H1 (cell line): Measurements from ENCODE around the gene NOS1AP. TPM values are rescaled to one million over a fixed set of nuclear protein-coding genes. Genes with fewer than 3 reads are reported as not detected.
A peak's percentile ranks its signal among the peaks of the same experiment; 100 is the strongest.

Experiments used
- CTCF ChIA-PET: fragments of 300-600 bp; sonication (Branson Sonifier 250); formaldehyde crosslinking; loops from one replicate; lab custom pipeline; 2021; ENCODE audit not compliant: partially characterized antibody; lab: Charles Lee
- POLR2A ChIA-PET: fragments of 300-600 bp; sonication (Branson Sonifier 250); formaldehyde crosslinking; loops from one replicate; lab custom pipeline; 2021; ENCODE audit warnings: inconsistent platforms; ENCODE audit not compliant: partially characterized antibody; lab: Charles Lee
- DNase-seq, 2 experiments: peaks; one replicate each; pipeline versions ENCODE4 v3.0.0 to v3.0.0-alpha.2; 2010 to 2022; ENCODE audit warnings: low spot score in 2 of 2, low read depth in 1 of 2, mixed read lengths in 1 of 2
- FAIRE-seq: peaks from 2 replicates; lab custom pipeline; 2011; peaks lifted over from hg19 to GRCh38; lab: Jason Lieb, UNC
- H2AFZ ChIP-seq: 2 replicates; pipeline ENCODE4 v1.8.1; 2012; ENCODE audit warnings: low read length, inconsistent platforms
- H2AK5ac ChIP-seq: 2 replicates; pipeline ENCODE4 v1.6.1; 2013; ENCODE audit warnings: low read depth, low read length
- H2BK120ac ChIP-seq: replicated peaks from 2 replicates; pipeline ENCODE3; 2013; ENCODE audit warnings: low read depth, low read length, inconsistent platforms
- H2BK12ac ChIP-seq: 2 replicates; pipeline ENCODE4 v1.6.1; 2013; ENCODE audit warnings: low read depth, low read length
- H2BK15ac ChIP-seq: 2 replicates; pipeline ENCODE4 v1.6.1; 2013; ENCODE audit warnings: low read length
- H2BK20ac ChIP-seq: 2 replicates; pipeline ENCODE4 v1.6.1; 2013; ENCODE audit warnings: low read length
- H2BK5ac ChIP-seq: 2 replicates; pipeline ENCODE4 v1.6.1; 2013; ENCODE audit warnings: low read depth, low read length
- H3K14ac ChIP-seq: 2 replicates; pipeline ENCODE4 v1.6.1; 2013; ENCODE audit warnings: inconsistent platforms; ENCODE audit not compliant: insufficient read length
- H3K18ac ChIP-seq: 2 replicates; pipeline ENCODE4 v1.6.1; 2013; ENCODE audit warnings: low read length; ENCODE audit errors: extremely low read depth
- H3K23ac ChIP-seq: 2 replicates; pipeline ENCODE4 v1.6.1; 2013; ENCODE audit warnings: inconsistent platforms; ENCODE audit not compliant: insufficient read length
- H3K23me2 ChIP-seq: 2 replicates; pipeline ENCODE4 v1.6.1; 2013; ENCODE audit warnings: low read depth, low read length
- H3K27ac ChIP-seq: 2 replicates; pipeline ENCODE4 v1.6.1; 2011; ENCODE audit warnings: low read depth, low read length, inconsistent platforms
- H3K27me3 ChIP-seq, 4 experiments: replicated peaks in 1 of 4; 1 replicate in 1 of 4; 2 replicates in 3 of 4; pipeline versions ENCODE4 v1.6.1 to v1.8.1; 2011 to 2013; ENCODE audit warnings: low read length in 3 of 4, mild to moderate bottlenecking in 3 of 4, inconsistent platforms in 2 of 4, mixed read lengths in 2 of 4, moderate library complexity in 1 of 4; ENCODE audit not compliant: control insufficient read depth in 3 of 4, insufficient read depth in 3 of 4; ENCODE audit errors: extremely low read depth in 1 of 4
- H3K36me3 ChIP-seq, 4 experiments: 2 replicates each; pipeline versions ENCODE4 v1.6.1 to v1.8.1; 2011 to 2013; ENCODE audit warnings: mild to moderate bottlenecking in 4 of 4, low read length in 3 of 4, moderate library complexity in 2 of 4, control low read depth in 1 of 4, inconsistent platforms in 1 of 4; ENCODE audit not compliant: insufficient read depth in 4 of 4, control insufficient read depth in 2 of 4
- H3K4ac ChIP-seq: replicated peaks from 2 replicates; pipeline ENCODE3; 2013; ENCODE audit warnings: low read length, low read depth, mixed read lengths, inconsistent platforms; ENCODE audit not compliant: insufficient read length
- H3K4me1 ChIP-seq, 4 experiments: replicated peaks in 1 of 4; 1 replicate in 1 of 4; 2 replicates in 3 of 4; pipeline versions ENCODE4 v1.6.1 to v1.8.1; 2011 to 2013; ENCODE audit warnings: low read length in 3 of 4, inconsistent platforms in 2 of 4, mixed read lengths in 1 of 4; ENCODE audit not compliant: insufficient read depth in 4 of 4, control insufficient read depth in 3 of 4
- H3K4me2 ChIP-seq, 2 experiments: 2 replicates each; pipeline versions ENCODE4 v1.6.1 to v1.8.1; 2011 to 2013; ENCODE audit warnings: low read depth in 2 of 2, low read length in 2 of 2, control low read depth in 1 of 2, inconsistent platforms in 1 of 2, mild to moderate bottlenecking in 1 of 2; ENCODE audit not compliant: insufficient read depth in 1 of 2
- H3K4me3 ChIP-seq, 4 experiments: fragments of 200-600, 300-600 bp in 1 of 4; sonication (generic), shearing (Covaris generic), sonication (Bioruptor Twin) in 1 of 4; 2 replicates each; pipeline versions ENCODE4 v1.5.1 to v1.8.1; 2011 to 2016; ENCODE audit warnings: low read length in 4 of 4, low read depth in 3 of 4, control low read depth in 2 of 4, inconsistent platforms in 2 of 4, mild to moderate bottlenecking in 2 of 4, mixed read lengths in 1 of 4, moderate library complexity in 1 of 4; ENCODE audit not compliant: insufficient read depth in 2 of 4; ENCODE audit errors: extremely low read depth in 1 of 4
- H3K56ac ChIP-seq: replicated peaks from 2 replicates; pipeline ENCODE3; 2013; ENCODE audit warnings: low read depth, mild to moderate bottlenecking, mixed read lengths, low read length, inconsistent platforms; ENCODE audit not compliant: insufficient read length
- H3K79me1 ChIP-seq: 2 replicates; pipeline ENCODE4 v1.6.1; 2013; ENCODE audit warnings: low read depth, low read length, control low read depth
- H3K79me2 ChIP-seq, 2 experiments: 2 replicates each; pipeline versions ENCODE4 v1.6.1 to v1.8.1; 2012 to 2013; ENCODE audit warnings: low read length in 2 of 2, mild to moderate bottlenecking in 2 of 2, inconsistent platforms in 1 of 2; ENCODE audit not compliant: insufficient read depth in 2 of 2, control insufficient read depth in 1 of 2
- H3K9ac ChIP-seq, 4 experiments: replicated peaks in 1 of 4; 1 replicate in 1 of 4; 2 replicates in 3 of 4; pipeline versions ENCODE4 v1.6.1 to v1.8.1; 2011 to 2013; ENCODE audit warnings: low read depth in 3 of 4, low read length in 3 of 4, control low read depth in 2 of 4, mild to moderate bottlenecking in 2 of 4, moderate library complexity in 2 of 4, inconsistent platforms in 1 of 4; ENCODE audit errors: extremely low read depth in 1 of 4
- H3K9me3 ChIP-seq, 2 experiments: 2 replicates each; pipeline versions ENCODE4 v1.6.1 to v1.8.1; 2012 to 2013; ENCODE audit warnings: mild to moderate bottlenecking in 2 of 2, moderate library complexity in 2 of 2, control low read depth in 1 of 2, inconsistent platforms in 1 of 2, low read depth in 1 of 2, low read length in 1 of 2, mixed read lengths in 1 of 2; ENCODE audit not compliant: insufficient read depth in 2 of 2
- H4K20me1 ChIP-seq, 2 experiments: replicated peaks in 1 of 2; 2 replicates each; pipeline versions ENCODE3 to v1.8.1; 2011 to 2013; ENCODE audit warnings: inconsistent platforms in 2 of 2, low read length in 2 of 2, mild to moderate bottlenecking in 1 of 2; ENCODE audit not compliant: insufficient read depth in 2 of 2, control insufficient read depth in 1 of 2
- H4K5ac ChIP-seq: 2 replicates; pipeline ENCODE4 v1.6.1; 2013; ENCODE audit warnings: low read length, low read depth, mixed read lengths, inconsistent platforms; ENCODE audit not compliant: insufficient read length
- H4K8ac ChIP-seq: 2 replicates; pipeline ENCODE4 v1.8.0; 2013; ENCODE audit warnings: mild to moderate bottlenecking, moderate library complexity, low read length, inconsistent platforms; ENCODE audit not compliant: insufficient read depth; ENCODE audit errors: extremely low read depth
- H4K91ac ChIP-seq: replicated peaks from 2 replicates; pipeline ENCODE3; 2013; ENCODE audit warnings: low read length, mixed read lengths, inconsistent platforms; ENCODE audit not compliant: insufficient read length
- CHD1 ChIP-seq: IDR thresholded peaks from 2 replicates; pipeline ENCODE4 v1.6.1; 2012; ENCODE audit warnings: low read depth, low read length, improper control_type of control experiment
- EGR1 ChIP-seq: IDR thresholded peaks from 2 replicates; pipeline ENCODE4 v1.6.1; 2011; ENCODE audit warnings: low read depth, low read length, borderline replicate concordance
- EZH2 ChIP-seq: fragments of 200-600 bp; sonication (generic); IDR thresholded peaks from 2 replicates; pipeline ENCODE4 v1.7.1; 2012; ENCODE audit warnings: low read depth, mild to moderate bottlenecking, moderate library complexity, low read length, inconsistent platforms; ENCODE audit not compliant: severe bottlenecking
- PHF8 ChIP-seq: fragments of 200-600 bp; sonication (generic); conservative IDR thresholded peaks from 2 replicates; pipeline ENCODE4 v1.7.1; 2012; ENCODE audit warnings: low read depth, mild to moderate bottlenecking, inconsistent platforms, low read length, moderate library complexity
- WGBS, 2 experiments: shearing (Covaris generic) in 1 of 2; methylation state at CpG; one replicate each; pipeline versions ENCODE4 v1.1.6 to v1.1.7; 2013 to 2015; ENCODE audit warnings: low lambda C conversion rate in 2 of 2, mixed read lengths in 2 of 2, inconsistent platforms in 1 of 2, low coverage in 1 of 2, missing lambda C conversion rate in 1 of 2; ENCODE audit not compliant: insufficient replicate concordance in 2 of 2, insufficient coverage in 1 of 2, insufficient read length in 1 of 2; ENCODE audit errors: extremely low coverage in 1 of 2, missing lambda C conversion rate in 1 of 2; 5-methylcytosine and 5-hydroxymethylcytosine counted together
- polyA plus RNA-seq, 7 experiments: library from polyadenylated mRNA; depleted of rRNA in 3 of 7; stranded (reverse) in 5 of 7; unstranded in 2 of 7; fragments of >200 nt in 5 of 7; fragments of 200-250 nt in 2 of 7; gene quantifications; 1 replicate in 5 of 7; 2 replicates in 1 of 7; 4 replicates in 1 of 7; pipeline versions ENCODE4 v1.2.1 to v1.2.3, GENCODE V29; 2011 to 2013; ENCODE audit warnings: missing spikeins in 2 of 7, mixed read lengths in 2 of 7
- total RNA-seq: library from RNA; stranded (reverse); fragmentation: NEBNext Ultra II Directional; extraction: Animal tissue kit (Norgen Biotek cat#: 25700); gene quantifications from 2 replicates; pipeline ENCODE4 v1.2.1, GENCODE V29; 2021
- TF ChIP-seq, protein P1 (sequence below): IDR thresholded peaks from 2 replicates; pipeline ENCODE4 v1.6.1; 2012; ENCODE audit warnings: inconsistent platforms
- TF ChIP-seq, protein P2 (sequence below): IDR thresholded peaks from 2 replicates; pipeline ENCODE4 v1.6.1; 2012; ENCODE audit warnings: inconsistent platforms

The NOS1AP gene
- total and polyA plus RNA-seq, 2 of the 8 experiments (the other 6 are each of a cell fraction or from before 2014, with no cell fraction given) = 2.4 to 12.1 TPM

DNA sequence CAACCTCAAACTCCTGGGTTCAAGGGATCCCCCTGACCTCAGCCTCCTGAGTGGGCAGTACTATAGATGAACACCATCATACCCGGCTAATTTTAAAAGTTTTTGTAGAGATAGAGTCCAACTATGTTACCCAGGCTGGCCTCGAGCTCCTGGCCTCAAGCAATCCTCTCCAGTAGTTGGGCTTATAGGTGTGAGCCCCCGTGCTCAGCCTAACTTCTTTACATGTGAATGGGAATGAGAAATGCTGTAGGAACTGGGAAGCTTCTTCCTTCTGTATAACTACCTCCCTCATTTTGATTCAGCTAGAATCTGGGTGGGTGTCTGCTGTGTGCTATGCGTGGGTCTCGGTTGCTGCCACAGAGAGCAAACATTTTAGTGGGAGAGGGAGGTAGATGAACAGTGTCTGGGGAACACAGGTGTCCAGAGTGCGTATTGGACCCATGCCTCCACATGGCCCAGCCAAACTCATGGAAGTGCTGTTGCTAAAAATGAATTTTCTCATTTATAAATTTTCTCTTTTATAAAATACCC is 150.6 kb downstream of the NOS1AP start:
- Histone ChIP-seq H3K14ac (no peak overlapping the region), H2BK120ac (peak overlapping the region; percentile 65), H4K8ac (no peak overlapping the region), H3K18ac (no peak overlapping the region), H3K9ac (no peak overlapping the region), H3K23ac (no peak overlapping the region), H3K4me2 (peak overlapping the region; percentile 10 to 31; a peak in 3 of 4 replicates), H2BK12ac (no peak overlapping the region), H4K5ac (no peak overlapping the region), H2AFZ (no peak overlapping the region), H2BK15ac (no peak overlapping the region), H2BK20ac (no peak overlapping the region)
- 71% methylated on average over 6 of the region's 6 CpGs; no CpG with 5 or more reads in 1 of the 2 experiments for WGBS, 2 experiments
- CTCF ChIA-PET = interaction anchor here (0.8 to 1.9 kb wide), 3 partner anchors 10 to 64 kb away, joined by 3 to 5 read pairs (median 4); no protein-coding TSS in a partner anchor
- FAIRE-seq = no peak
- no peak for DNase-seq
- no peak for TF ChIP-seq CHD1
- TF ChIP-seq, protein P1, sequence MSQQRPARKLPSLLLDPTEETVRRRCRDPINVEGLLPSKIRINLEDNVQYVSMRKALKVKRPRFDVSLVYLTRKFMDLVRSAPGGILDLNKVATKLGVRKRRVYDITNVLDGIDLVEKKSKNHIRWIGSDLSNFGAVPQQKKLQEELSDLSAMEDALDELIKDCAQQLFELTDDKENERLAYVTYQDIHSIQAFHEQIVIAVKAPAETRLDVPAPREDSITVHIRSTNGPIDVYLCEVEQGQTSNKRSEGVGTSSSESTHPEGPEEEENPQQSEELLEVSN = peak; percentile 75
- no peak for TF ChIP-seq PHF8
- TF ChIP-seq EGR1 = no peak
- TF ChIP-seq, protein P2, sequence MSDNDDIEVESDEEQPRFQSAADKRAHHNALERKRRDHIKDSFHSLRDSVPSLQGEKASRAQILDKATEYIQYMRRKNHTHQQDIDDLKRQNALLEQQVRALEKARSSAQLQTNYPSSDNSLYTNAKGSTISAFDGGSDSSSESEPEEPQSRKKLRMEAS = peak; percentile 63
- no peak for TF ChIP-seq EZH2
- TF ChIP-seq, all 59 proteins: peak for 2
- Histone ChIP-seq H3K79me2 (peaks cover 0 to 40% of the 10 kb centered on the region in 2 experiments; a peak in 2 of 4 replicates), H4K20me1 (no peaks in the 10 kb centered on the region), H2BK5ac (no peak overlapping the region), H3K4ac (no peak overlapping the region), H3K9me3 (no peaks in the 10 kb centered on the region), H3K27ac (no peak overlapping the region), H2AK5ac (no peak overlapping the region), H3K23me2 (no peaks in the 10 kb centered on the region; the same call in 1 of the 2 replicates), H3K4me1 (peaks cover 2 to 29% (median 25%) of the 10 kb centered on the region in 4 experiments; a peak in 6 of 7 replicates), H3K36me3 (no peaks in the 10 kb centered on the region), H3K79me1 (no peaks in the 10 kb centered on the region; the same call in 1 of the 2 replicates), H3K4me3 (no peak overlapping the region), H3K27me3 (0 out of 7 replicates have a peak, but pooled peaks cover 0 to 3% (median 0%) of the 10 kb centered on the region in 4 experiments), H3K56ac (no peak overlapping the region), H4K91ac (peak overlapping the region; percentile 85)
- POLR2A ChIA-PET = interaction anchor here (1.2 kb wide), 1 partner anchor 150 kb away, joined by 4 read pairs; the partner anchor contains the start of gene NOS1AP
